GM18951 (cell line): Measurements from ENCODE around the gene CIROP.

Experiments
- POLR2A ChIP-seq: IDR thresholded peaks from 4 replicates; pipeline ENCODE4 v1.6.1; 2011; ENCODE audit warnings: mild to moderate bottlenecking; ENCODE audit not compliant: insufficient read length, insufficient read depth; ENCODE audit errors: extremely low read depth
- in situ Hi-C: fragments of 300-500 bp; cut with MboI; formaldehyde crosslinking; loops from one replicate; pipeline ENCODE4 v1.12.0; 2022; ENCODE audit warnings: low sequenced_read_pairs, mixed read lengths, inconsistent platforms; ENCODE audit not compliant: unreplicated experiment

The CIROP gene

GRCh38 chr14:23104070-23104590 is 659 bp downstream of the CIROP start:
- in situ Hi-C loops: no loop called here
- TF ChIP-seq POLR2A: no peak

- TF ChIP-seq POLR2A: no peak
- in situ Hi-C loops: no loop called here
Measured at GRCh38 chr14:23103581-23103980, 1.2 kb downstream of the CIROP start.

DNA sequence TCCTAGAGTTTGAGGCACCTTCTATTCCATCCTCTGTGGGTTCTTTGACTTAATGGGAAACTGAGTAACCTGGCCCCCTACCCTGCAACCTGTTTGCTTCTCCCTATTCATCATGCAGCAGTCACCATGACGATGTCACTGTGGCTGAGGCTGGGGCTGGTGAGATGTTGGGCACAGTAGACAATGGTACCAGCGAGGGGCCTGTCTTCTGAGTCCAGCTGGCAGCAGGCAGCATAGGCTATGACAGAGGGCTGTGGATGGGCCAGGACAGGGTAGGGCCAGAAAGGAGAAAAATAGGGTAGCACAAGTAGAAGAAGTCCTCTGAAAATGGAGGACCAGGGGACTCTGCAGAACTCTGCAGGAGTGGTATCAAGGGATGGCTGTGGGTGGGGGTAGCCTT is 2.0 kb downstream of the CIROP start:
- in situ Hi-C loops: no loop called here
- no peak for TF ChIP-seq POLR2A

DNA sequence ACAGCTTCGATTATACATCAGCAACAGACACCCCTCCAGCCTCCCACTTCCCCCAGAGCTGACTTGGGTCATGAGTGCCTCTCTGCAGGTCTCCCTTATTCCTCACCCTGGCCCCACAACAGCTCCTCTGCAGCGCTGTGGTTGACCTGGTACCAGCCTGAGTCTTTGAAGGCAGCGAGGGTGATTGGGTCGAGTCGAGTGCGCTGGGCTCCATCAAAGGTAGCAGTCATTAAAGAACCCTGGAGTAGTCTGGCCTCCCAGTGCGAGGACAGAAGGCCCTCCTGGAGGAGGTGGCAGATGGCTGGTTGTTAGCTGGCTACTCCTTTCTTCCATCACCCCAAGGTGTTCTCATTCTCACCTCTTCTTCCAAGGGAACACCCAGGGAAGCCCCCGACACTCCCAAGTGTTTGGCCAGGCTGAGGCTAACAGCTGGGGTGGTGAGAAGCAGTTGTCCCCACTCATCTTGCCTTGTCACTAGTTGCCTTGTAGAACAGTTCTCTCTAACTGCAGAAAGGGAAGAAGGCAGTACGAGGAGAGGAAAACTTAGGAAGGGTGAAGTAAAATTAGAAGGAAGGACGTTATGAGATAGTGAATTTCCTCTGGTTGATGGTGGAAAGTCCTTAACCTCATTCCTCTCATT is 2.7 kb downstream of the CIROP start:
- in situ Hi-C loops: no loop called here
- TF ChIP-seq POLR2A: no peak

DNA sequence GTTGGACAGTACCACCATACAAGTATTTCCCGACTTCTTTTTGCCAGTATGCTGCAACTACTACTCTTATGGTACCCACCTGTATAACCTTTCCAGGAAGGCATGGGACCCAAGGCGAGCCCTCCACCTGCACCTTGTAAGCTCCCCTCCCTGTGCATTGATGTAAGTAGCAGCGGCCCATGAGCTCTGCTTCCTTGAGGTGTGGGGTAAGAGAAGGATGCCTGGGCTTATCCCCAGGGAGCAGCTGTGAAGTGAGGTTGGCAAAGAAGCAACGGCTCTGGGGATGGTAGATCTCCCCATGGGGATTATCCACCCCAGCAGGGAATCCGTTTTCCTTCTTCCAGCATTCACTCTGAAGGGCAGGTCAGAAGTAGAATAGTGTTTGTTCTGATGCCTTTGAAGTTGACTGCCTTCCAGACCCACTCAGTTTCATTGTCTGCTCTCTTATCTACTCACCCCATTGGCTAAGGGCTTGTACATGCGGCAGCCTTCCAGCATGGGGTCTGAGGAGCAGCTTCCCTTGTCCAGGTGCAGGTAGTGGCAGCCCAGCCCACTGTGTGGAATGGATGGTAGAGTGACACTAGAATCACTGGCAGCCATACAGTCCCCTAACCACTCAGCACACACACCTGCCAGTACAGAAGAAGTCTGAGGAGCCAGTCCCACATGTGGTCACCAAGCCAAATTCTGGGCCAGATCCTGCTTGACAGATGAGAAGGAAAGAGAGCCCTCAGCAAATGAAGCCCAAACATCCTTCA is 3.4 kb downstream of the CIROP start:
- TF ChIP-seq POLR2A: no peak

DNA sequence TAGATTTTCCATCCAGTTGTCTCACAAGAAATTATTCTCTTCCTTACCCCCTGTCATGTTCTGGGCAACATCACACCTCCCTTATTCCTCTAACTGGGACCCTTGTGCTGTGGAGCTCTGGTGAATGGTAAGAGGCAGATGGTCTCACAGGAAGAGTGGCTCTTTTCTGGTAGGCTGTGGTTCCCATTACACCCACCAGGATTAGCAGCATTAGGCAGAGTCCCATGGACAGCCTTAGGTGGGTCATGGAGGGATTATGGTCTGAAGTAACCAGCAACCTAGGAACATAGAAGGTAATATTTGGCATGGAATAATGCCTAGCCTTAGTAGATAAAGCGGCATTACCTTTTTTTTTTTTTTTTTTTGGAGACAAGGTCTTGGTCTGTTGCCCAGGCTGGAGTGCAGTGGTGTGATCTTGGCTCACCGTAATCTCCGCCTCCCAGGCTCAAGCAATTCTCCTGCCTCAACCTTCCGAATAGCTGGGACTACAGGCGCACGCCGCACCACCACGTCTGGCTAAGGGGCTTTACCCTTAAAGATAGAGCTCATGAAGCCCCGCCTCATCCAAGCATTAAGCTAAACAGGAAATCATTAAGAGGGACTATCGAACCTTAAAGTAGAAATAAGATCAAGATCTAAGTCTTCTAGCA is 5.5 kb downstream of the CIROP start:
- no peak for TF ChIP-seq POLR2A
- in situ Hi-C loops: no loop called here

More for the DNA sequence above, 3.4 kb downstream of the CIROP start:
- in situ Hi-C loops: no loop called here

DNA sequence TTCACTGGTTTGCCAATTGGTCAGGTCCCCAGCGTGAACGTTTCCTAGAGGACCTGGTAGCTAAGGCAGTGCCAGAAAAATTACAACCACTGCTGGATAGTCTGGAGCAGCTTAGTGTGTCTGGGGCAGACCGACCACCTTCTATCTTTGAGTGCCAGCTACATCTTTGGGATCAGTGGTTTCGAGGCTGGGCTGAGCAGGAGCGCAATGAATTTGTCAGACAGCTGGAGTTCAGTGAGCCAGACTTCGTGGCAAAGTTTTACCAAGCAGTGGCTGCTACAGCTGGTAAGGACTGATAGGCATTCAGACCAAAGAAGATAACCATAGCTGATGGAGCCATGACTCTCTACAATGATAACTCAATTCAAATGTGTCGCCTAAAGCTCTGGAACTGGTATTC is 7.0 kb downstream of the CIROP start:
- no peak for TF ChIP-seq POLR2A
- in situ Hi-C loops: no loop called here

DNA sequence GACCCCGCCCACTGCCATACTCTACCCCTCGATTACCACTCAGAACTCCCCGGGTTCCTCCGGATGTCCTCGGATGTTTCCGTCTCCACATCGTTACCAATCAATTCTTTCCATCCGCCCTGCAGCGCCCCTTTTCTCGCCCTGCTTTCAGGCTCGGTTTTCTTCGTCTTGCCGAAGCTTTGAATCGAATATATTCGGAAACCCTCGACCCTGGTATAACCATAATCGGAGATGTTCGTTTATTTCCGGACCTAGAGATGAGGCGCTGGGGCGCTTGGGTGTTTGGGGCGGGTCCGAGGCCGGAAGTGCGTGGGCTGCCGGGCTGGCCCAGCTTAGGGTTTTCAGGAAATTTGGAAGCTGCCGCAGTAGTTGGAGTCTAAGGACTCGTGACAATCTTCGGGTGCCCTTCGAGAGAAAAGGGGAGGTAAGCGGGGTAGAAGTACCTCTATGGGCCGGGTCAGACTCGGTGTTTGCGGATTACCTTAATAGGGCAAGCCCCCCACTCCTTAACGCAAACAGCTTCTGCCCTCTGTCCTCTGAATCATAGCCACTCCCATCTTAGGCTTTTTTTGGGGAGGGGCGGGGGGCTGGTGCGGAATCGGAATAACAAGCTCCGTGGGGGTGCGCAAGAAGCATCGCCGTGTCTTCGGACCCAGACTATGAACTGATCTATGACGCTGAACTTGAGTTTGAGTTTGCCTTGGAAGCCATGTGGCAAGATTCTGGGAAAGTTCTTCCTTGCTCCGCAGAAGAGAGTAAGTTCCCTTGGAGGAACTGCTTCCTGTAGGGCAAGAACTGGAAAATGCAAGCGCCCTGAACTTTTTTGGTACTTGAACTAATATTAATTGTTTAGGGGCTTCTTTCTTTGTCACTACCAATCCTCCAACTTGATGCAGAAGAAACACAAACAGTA is 9.3 kb downstream of the CIROP start, which contains the start of gene C14orf119:
TSS of gene C14orf119 (plus strand) at position 310 of the 913 bp plus-strand sequence. CDS start 2,154 bp downstream, outside the sequence.
- in situ Hi-C loops: no loop called here

GRCh38 chr14:23094666-23095195 is 10.1 kb downstream of the CIROP start, which contains the start of gene ACIN1:
ACIN1 (minus strand) TSS chr14:23095136; CDS start chr14:23095112, 24 bp downstream.
- in situ Hi-C loops: no loop called here

More for the DNA sequence above, 9.3 kb downstream of the CIROP start, which contains the start of gene C14orf119:
- TF ChIP-seq POLR2A: peak; percentile 51

GRCh38 chr14:23093991-23094665 is 10.7 kb downstream of the CIROP start:
- TF ChIP-seq POLR2A: no peak
- in situ Hi-C loops: no loop called here

More at GRCh38 chr14:23094666-23095195, 10.1 kb downstream of the CIROP start, which contains the start of gene ACIN1:
- peak; percentile 80 for TF ChIP-seq POLR2A

DNA sequence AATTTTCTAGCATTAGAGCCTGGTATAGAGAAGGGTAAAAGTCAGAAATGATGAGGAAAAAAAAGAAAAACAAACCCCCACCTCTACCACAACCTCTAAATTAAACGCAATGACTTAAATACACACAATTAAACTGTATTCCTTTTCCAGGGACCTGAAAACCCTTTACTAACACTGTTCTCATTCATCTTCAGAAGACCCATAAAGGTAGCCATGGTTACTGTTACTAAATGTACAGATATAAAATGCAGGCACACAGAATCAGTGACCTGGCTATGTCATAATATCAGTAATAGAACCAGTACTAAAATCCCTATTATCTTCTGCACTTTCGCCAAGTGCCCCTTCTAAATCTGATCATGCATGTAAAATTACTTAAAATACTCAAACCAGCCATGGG is 11.3 kb downstream of the CIROP start:
- in situ Hi-C loops: no loop called here
- no peak for TF ChIP-seq POLR2A
